NCI-H510A treated with DMSO at 0.1 percent for 48 hours (cell line): Measurements from ENCODE around the gene CFAP46.
"Not testable (repeated sequence)": the region's sequence is repeated elsewhere in the genome, so short reads cannot be mapped to it uniquely, and the experiment has no call there.

ENCODE experiments used
- DNase-seq: peaks from one replicate; lab custom pipeline; 2025; lab: John Stamatoyannopoulos, UW

The CFAP46 gene

DNA sequence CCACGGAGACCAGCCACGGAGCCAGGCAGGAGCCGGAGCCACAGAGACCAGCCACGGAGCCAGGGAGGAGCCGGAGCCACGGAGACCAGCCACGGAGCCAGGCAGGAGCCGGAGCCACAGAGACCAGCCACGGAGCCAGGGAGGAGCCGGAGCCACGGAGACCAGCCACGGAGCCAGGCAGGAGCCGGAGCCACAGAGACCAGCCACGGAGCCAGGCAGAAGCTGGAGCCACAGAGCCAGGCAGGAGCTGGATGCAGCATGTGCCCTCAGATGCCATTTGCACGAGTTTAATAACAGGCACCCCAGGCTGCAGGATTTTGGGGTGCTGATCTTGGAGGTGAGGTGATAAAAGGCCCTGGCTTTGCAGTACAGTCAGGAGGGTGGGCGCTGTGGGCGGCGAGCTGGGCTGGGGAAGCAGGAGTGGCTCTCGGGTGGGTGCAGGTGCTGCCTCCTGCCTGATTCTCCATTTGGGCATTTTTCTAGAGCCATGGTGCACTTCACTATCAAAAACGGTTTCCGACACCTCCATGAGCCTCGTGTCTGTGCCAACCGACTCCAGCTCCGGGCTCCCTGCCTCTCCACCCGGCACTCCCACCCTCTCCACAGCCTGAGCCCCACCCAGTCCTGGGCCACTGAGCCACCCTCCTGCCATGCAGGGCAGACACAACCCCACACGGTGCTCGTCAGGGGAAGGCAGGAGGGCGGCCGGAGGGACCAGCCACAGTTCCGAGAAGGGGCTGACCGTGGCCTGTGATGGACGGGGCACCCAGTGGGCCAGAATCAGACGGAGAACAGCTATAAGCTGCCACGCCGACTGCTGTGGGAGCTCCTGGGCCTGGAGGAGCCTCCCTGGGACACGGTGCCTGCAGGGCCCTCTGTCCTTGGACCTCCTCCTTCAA, 115.6 kb downstream of the CFAP46 start:
- DNase-seq, result no peak

DNA sequence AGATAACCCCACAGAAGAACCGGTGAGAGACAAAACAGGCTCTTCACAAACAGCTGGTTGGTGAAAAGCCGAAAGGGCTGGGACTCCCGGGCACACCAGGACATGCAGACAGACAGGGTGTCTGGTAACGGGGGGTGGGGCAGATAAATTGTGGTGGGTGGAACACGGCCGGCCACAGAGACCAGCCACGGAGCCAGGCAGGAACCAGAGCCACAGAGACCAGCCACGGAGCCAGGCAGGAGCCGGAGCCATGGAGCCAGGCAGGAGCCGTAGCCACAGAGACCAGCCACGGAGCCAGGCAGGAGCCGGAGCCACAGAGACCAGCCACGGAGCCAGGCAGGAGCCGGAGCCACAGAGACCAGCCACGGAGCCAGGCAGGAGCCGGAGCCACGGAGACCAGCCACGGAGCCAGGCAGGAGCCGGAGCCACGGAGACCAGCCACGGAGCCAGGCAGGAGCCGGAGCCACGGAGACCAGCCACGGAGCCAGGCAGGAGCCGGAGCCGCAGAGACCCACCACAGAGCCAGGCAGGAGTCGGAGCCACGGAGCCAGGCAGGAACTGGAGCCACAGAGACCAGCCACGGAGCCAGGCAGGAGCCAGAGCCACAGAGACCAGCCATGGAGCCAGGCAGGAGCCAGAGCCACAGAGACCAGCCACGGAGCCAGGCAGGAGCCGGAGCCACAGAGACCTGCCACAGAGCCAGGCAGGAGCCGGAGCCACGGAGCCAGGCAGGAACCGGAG, 116.4 kb downstream of the CFAP46 start:
- not testable (repeated sequence) for DNase-seq

GRCh38 chr10:132820056-132820455, 122.3 kb downstream of the CFAP46 start:
- no peak for DNase-seq

DNA sequence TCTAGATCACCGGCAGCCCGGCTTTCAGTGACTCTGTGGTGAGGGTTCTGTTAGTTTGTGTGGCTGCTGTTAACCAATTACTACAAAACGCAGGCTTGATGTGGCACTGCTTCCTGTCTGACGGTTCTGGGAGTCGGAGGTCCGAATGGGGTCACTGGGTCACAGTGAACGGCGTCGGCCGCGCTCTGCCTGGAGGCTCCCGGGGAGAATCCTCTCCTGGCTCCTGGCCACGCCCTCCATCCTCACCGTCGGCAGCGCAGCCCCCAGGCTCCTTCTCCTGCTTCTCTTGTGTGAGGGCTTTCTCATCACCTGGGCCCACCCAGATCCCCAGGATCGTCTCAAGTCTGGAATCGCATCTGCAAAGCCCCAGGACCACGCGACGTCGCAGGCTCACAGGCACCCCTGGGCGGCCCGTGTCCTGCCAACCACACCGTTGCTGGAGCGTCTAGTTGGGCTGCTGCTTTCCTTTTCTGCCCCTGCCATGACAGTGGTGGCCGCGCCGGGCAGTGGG, 124.6 kb downstream of the CFAP46 start:
- no peak for DNase-seq

DNA sequence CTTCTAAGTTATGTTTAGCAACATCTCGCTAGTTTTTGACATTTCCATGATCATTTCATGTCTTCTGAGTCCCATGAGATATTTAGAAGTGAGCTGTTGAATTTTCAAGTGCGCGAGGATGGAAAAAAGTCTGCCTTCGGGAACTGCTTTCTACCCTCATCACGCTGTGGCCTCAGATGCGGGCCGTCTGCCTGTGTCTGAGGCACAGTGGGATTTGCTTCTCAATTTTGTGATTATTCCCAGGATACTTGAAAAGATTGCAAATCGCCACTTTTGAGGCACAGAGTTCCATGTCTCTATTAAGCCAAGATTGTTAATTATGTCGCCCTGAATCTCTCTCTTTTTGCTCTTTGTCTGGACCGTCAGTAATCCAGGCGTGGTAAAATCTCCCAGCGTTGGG, 125.7 kb downstream of the CFAP46 start:
- no peak for DNase-seq

DNA sequence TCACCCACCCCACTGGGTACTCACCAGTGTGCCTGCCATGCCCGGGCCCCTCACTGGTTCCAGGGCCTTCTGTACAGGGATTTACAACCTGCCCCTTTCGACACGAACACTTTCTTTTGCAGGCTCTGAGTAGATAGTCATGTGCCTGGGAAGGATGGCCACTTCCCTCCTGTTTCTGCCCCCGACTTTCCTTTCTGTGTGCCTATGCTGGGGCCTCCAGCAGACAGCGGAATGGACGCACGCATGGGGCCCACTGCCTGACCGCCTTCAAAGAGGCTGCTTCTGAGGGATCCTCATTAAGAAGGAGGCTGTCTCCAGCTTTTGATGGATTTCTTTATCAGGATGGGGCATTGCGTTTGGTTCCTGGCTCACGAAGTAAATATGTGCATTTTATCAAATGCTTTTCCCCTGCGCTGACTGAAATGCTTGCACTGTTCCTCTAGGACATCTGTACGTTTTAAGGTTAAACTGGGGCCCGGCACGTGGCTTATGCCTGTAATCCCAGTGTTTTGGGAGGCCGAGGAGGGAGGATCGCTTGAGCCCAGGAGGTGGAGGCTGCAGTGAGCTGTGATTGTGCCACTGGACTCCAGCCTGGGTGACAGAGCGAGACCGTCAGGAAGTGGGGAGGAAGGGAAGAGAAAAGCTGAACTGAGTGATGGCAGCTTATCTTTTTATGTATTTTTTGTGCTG, 127.1 kb downstream of the CFAP46 start:
- DNase-seq, result no peak

DNA sequence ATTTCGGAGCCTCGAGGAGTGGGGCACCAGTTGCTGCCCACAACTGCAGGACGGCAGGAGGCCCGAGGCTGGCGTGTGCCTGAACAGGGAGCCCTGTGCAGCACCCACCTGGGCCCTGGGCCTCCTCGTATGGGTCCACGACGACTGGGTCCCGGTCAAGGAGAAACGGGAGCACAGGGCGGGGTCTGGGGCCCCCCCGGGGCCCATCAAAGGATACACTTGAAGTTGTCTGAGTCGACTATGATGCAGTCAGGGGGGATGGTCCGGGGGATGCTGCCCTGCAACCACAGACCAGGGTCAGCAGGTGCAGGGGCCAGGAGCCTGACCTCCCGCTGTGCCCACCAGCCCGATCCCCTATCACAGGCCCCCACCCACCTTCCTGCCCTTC, 127.9 kb downstream of the CFAP46 start:
- no peak for DNase-seq

GRCh38 chr10:132813560-132814468, 128.6 kb downstream of the CFAP46 start:
- no peak for DNase-seq

DNA sequence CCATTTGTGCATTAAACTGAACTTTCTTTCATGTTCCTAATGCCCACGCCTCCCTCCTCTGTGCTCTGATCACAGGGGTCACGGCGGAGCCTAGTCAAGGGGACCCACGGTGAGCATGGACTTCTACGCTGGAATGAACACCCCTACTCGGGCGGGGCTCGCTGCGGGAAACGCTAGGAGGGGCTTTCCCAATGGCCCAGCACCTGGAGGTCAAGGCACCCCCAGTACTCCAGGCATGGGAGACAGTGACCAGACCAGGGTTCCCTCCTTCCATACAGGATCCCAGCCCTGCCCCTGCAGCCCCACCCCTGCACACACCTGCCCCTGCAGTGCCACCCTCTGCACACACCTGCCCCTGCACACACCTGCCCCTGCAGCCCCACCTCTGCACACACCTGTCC, 129.4 kb downstream of the CFAP46 start:
- DNase-seq, result no peak

DNA sequence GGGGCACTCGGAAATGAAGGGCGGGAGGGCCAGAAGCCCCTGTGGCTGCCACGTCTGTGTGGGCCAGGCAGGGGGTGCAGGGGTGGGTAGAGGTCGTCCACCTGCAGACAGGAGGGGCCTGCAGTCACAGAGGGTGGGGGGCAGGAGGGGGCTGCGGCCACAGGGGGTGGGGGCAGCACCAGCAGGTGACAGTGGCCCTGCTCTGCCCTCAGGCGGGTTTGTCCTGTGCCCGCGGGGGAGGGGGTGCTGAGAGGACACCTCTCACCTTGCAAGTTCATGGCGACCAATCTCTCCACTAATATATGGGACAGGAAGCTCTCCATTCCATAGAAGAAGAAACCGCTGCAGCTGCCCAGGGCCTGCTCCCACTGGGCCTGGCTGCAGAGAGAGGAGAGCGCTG, 129.8 kb downstream of the CFAP46 start:
- no peak for DNase-seq

DNA sequence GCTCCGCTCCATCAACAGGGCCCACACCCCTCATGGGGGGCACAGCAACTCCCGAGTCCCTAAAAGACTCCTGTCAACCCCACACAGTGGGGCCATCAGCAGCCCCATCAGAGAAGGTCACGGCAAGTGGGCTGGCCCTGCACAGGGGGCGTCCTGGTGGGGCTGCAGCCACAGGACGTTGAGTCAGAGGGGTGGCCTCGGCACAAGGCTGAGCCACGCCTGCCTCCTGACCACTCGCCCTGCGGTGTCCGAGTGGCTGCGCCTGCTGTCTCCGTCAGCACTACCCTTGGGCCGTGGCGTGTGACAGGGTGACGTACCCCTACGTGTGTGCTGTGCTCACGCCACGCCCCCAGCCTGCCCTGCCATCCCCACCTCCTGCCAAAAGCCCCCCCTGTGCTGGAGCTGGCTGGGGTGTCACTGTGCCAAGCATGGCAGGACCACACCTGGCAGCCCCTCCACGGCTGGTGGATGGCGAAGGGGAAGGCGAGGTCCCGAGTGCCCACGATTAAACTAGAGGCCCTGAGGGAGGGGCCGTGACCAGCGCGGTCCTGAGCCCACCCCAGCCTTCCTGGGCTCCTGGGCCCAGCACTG, 130.4 kb downstream of the CFAP46 start:
- no peak for DNase-seq

DNA sequence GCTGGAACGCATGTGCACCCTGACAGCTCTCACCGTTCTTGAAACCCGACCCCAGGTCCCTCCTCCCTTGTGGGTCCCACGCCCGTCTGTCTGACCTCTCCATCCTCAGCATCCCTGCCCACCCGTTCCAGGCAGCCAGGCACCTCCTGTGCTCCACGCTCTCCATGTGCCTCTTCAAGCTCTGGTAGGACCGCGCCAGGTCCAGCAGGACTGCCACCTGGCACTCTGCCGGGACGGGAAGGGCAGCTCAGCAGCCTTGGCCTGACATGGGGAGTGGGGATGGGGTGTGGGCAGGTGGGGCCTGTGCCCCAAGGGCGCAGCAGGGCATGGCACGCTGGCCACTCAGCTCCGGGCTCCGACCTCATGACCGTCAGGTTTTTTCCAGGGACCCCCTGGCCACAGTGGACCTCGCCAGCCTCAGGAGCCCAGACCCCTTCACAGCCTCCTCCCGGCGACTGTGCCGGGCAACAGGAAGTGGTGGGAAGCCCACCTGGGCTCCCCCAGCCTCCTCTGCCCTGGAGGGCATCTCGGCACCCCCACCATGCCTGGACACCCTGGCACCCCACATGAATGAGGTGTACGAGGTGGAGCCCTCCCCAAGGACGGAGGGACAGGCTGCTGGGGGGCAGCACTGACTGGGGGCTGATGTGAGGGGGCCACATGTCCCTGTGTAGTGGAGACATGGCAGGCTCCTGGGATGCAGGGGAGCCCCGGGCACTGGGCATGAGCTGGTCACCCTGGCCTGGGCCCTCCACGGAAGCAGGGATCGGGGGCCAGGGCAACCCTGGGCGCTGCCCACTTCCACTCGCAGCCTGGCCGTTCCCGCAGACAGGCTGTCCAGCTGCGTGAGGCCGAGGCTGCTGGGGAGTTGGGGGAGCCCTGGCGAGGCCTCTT, 131.3 kb downstream of the CFAP46 start:
- no peak for DNase-seq

- no peak for DNase-seq
Observed at GRCh38 chr10:132810141-132810806, 132.1 kb downstream of the CFAP46 start.

DNA sequence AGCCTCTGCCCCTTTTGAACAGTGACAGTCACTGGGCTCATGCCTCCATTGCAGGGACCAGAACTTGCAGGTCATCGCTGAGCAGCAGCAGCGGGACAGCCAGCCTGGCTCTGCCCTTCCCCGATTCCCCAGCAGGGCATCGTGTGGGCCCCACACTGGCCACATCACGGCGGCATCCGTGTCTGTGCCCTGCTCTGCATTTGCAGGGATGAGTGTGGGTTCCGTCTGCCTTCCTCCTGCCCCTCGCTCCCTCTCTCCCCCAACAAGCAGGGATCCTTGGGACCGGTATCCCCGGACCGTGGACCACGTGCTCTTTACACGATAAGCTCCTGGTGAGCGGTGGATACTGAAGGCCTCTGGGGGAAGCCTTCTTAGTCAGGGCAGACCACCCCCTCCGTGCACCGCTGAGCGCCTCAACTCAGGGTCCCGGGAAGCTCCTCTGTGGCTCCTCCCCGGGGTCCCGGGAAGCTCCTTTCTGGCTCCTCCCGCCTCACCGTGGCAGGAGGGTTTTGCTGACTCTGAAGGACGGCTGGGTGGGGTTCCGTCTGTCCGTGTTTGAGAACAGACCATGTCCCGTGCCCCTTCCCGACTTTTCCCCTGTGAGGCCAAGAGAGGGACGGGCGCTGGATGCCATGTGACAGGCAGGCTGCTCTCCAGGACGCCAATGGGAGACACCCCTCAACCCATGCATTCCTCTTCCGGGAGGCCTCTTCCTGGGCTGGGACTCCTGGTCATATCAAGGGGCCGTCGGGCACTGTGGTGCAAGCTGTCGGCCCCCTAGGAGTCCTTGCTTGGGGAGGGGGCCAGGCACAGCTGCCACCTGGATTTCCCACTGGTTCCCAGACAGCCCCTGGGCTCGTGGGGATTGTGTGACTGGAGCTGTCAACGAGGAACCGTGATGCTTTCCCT, 132.9 kb downstream of the CFAP46 start:
- DNase-seq, result no peak

DNA sequence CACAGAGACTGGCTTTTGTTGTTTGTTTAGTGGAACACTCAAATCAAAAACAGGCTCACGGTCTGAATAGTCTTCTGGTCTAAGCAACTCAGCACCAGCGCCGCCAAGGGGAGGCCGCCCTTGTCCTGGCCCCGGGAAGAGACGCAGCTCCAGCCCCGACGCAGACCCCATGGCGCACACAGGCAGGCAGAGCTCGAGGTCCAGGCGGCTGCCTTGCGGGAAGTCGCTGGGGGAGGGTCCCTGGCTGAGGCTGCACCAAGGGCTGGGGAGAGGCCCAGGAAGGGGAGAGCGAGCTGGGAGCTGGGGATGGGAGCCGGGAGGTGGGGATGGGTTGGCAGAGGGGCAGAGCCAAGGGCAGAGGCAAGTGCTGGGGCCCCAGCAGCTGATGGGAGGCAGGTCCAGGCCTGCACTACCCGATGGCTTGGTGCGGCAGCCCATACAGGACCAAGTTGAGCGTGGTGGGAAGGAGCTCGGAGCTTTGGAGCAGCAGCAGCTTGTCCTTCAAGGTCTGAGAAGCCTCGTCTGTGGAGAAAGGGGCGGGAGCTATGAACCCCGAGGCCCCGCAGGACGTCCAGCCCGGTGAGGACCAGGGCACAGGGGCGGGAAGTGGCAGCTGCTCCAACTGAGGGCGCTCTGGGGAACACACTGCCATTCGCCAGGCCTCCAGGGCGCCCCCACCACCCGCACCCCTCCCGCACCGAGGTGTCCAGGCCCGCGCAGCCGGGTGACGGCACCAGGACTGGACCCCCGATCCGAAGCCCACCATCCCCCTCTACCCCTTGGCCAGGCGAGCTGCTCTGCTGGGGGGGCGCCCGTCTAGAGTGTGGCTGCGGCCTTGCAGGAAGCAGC, 133.8 kb downstream of the CFAP46 start:
- no peak for DNase-seq

GRCh38 chr10:132807621-132808049, 134.7 kb downstream of the CFAP46 start:
- no peak for DNase-seq

- no peak for DNase-seq
Observed at GRCh38 chr10:132806561-132807003, 135.8 kb downstream of the CFAP46 start.
